ENCODE data around the gene TNFRSF4.

The TNFRSF4 gene

GRCh38 chr1:1255611-1256010 is 41.7 kb upstream of the TNFRSF4 start:
- Histone ChIP-seq H3K9ac (no peak overlapping the region), H3K4me2 (no peak overlapping the region), H3K36me3 (ENCODE audit: insufficient read depth) (no peaks in the 10 kb centered on the region), H2AFZ (ENCODE audit: low read depth) (no peak overlapping the region), H3K4me1 (ENCODE audit: low read depth, poor library complexity, severe bottlenecking) (no peaks in the 10 kb centered on the region), H4K20me1 (ENCODE audit: insufficient read depth) (no peaks in the 10 kb centered on the region), H3K27ac (no peak overlapping the region), H3K27me3 (ENCODE audit: insufficient read depth, low read depth) (no peaks in the 10 kb centered on the region), H3K79me2 (ENCODE audit: insufficient read depth, low read depth) (no peaks in the 10 kb centered on the region), H3K4me3 (IDR thresholded peaks at IDR 0.05; ENCODE audit: insufficient read depth, low read depth, low read length) (no peak overlapping the region)
- TF ChIP-seq CTCF (conservative IDR thresholded peaks at IDR 0.05; ENCODE audit: low read depth, low read length): no peak

GRCh38 chr1:1255078-1255477 is 41.1 kb upstream of the TNFRSF4 start:
- Histone ChIP-seq H4K20me1 (ENCODE audit: insufficient read depth) (no peaks in the 10 kb centered on the region), H3K4me3 (IDR thresholded peaks at IDR 0.05; ENCODE audit: insufficient read depth, low read depth, low read length) (no peak overlapping the region), H3K9ac (no peak overlapping the region), H3K27me3 (ENCODE audit: insufficient read depth, low read depth) (no peaks in the 10 kb centered on the region), H3K4me1 (ENCODE audit: low read depth, poor library complexity, severe bottlenecking) (no peaks in the 10 kb centered on the region), H3K27ac (no peak overlapping the region), H3K4me2 (no peak overlapping the region), H3K79me2 (ENCODE audit: insufficient read depth, low read depth) (no peaks in the 10 kb centered on the region), H3K36me3 (ENCODE audit: insufficient read depth) (no peaks in the 10 kb centered on the region), H2AFZ (ENCODE audit: low read depth) (no peak overlapping the region)
- TF ChIP-seq CTCF (conservative IDR thresholded peaks at IDR 0.05; ENCODE audit: low read depth, low read length): no peak

GRCh38 chr1:1254667-1254998 is 40.7 kb upstream of the TNFRSF4 start:
- Histone ChIP-seq H2AFZ (ENCODE audit: low read depth) (no peak overlapping the region), H3K4me1 (ENCODE audit: low read depth, poor library complexity, severe bottlenecking) (no peaks in the 10 kb centered on the region), H3K4me2 (no peak overlapping the region), H3K9ac (no peak overlapping the region), H4K20me1 (ENCODE audit: insufficient read depth) (no peaks in the 10 kb centered on the region), H3K27ac (no peak overlapping the region), H3K79me2 (ENCODE audit: insufficient read depth, low read depth) (no peaks in the 10 kb centered on the region), H3K4me3 (IDR thresholded peaks at IDR 0.05; ENCODE audit: insufficient read depth, low read depth, low read length) (no peak overlapping the region), H3K36me3 (ENCODE audit: insufficient read depth) (no peaks in the 10 kb centered on the region), H3K27me3 (ENCODE audit: insufficient read depth, low read depth) (no peaks in the 10 kb centered on the region)
- no peak for TF ChIP-seq CTCF (conservative IDR thresholded peaks at IDR 0.05; ENCODE audit: low read depth, low read length)

DNA sequence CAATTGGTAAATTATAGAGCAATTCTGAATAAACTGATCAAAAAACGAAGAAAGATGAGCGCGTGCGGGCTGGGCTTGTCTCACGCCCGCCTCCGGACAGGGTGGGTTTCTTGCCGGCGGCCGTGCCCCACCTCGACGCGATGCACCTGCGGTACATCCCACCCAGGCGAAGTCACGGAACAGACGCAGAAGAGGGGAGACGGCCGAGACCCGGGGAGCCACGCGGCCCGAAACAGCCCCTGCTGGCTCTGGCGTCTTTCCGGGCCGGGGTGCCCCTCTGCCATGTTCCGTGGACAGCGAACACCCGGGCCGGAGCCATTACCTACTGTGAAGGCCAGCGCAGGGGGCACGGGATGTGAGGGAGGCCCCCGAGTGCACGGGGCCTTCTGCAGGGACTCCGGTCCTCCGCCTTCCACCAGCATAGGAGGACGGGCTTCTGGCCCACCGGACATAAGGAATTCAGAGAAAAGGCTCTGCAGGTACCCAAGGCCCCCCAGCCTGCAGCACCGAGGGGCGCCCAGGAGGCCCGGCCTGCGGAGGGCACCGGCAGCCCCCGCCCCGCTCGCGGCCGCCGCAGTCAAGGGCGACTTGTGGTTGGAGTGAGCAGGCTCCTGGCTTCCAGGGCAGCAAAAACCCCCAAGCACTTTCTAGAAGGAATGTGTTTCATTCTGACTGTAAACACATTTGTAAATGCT is 40.2 kb upstream of the TNFRSF4 start:
- Histone ChIP-seq H3K4me3 (IDR thresholded peaks at IDR 0.05; ENCODE audit: insufficient read depth, low read depth, low read length) (no peak overlapping the region), H3K27ac (no peak overlapping the region), H3K36me3 (ENCODE audit: insufficient read depth) (no peaks in the 10 kb centered on the region), H3K79me2 (ENCODE audit: insufficient read depth, low read depth) (no peaks in the 10 kb centered on the region), H3K4me1 (ENCODE audit: low read depth, poor library complexity, severe bottlenecking) (no peaks in the 10 kb centered on the region), H3K9ac (no peak overlapping the region), H2AFZ (ENCODE audit: low read depth) (no peak overlapping the region), H3K4me2 (no peak overlapping the region), H4K20me1 (ENCODE audit: insufficient read depth) (no peaks in the 10 kb centered on the region), H3K27me3 (ENCODE audit: insufficient read depth, low read depth) (no peaks in the 10 kb centered on the region)
- no peak for TF ChIP-seq CTCF (conservative IDR thresholded peaks at IDR 0.05; ENCODE audit: low read depth, low read length)

Data from KMS-11 (cell line).